ACC112 (cell line): ENCODE measurements around the gene KIF5A.

Source experiments
- H2AFZ ChIP-seq: fragments of 200-600 bp; sonication (generic); one replicate; pipeline ENCODE4 v1.6.0; 2017; ENCODE audit warnings: antibody characterized with exemption, low read length; ENCODE audit not compliant: unreplicated experiment
- H3K27ac ChIP-seq: fragments of 200-600 bp; sonication (generic); 2 replicates; pipeline ENCODE4 v1.5.1; 2014; ENCODE audit warnings: low read depth, mild to moderate bottlenecking, antibody characterized with exemption, low read length, moderate library complexity
- H3K27me3 ChIP-seq: fragments of 200-600 bp; sonication (generic); 2 replicates; pipeline ENCODE4 v1.6.1; 2014; ENCODE audit warnings: mild to moderate bottlenecking, antibody characterized with exemption, low read length, moderate library complexity, mixed read lengths; ENCODE audit not compliant: insufficient read depth
- H3K36me3 ChIP-seq: fragments of 200-600 bp; sonication (generic); 2 replicates; pipeline ENCODE4 v1.6.1; 2016; ENCODE audit warnings: mild to moderate bottlenecking, antibody characterized with exemption, low read length, moderate library complexity, mixed read lengths; ENCODE audit not compliant: insufficient read depth
- H3K4me1 ChIP-seq: fragments of 200-600 bp; sonication (generic); one replicate; pipeline ENCODE4 v1.6.1; 2016; ENCODE audit warnings: low read length, mixed read lengths; ENCODE audit not compliant: insufficient read depth, unreplicated experiment, control insufficient read depth
- H3K4me3 ChIP-seq: fragments of 200-600 bp; sonication (generic); 2 replicates; pipeline ENCODE4 v1.5.1; 2014; ENCODE audit warnings: mild to moderate bottlenecking, low read depth, low read length
- H3K79me2 ChIP-seq: fragments of 200-600 bp; sonication (generic); one replicate; pipeline ENCODE4 v1.6.0; 2016; ENCODE audit warnings: low read length; ENCODE audit not compliant: control insufficient read depth, unreplicated experiment, insufficient read depth

KIF5A gene

DNA sequence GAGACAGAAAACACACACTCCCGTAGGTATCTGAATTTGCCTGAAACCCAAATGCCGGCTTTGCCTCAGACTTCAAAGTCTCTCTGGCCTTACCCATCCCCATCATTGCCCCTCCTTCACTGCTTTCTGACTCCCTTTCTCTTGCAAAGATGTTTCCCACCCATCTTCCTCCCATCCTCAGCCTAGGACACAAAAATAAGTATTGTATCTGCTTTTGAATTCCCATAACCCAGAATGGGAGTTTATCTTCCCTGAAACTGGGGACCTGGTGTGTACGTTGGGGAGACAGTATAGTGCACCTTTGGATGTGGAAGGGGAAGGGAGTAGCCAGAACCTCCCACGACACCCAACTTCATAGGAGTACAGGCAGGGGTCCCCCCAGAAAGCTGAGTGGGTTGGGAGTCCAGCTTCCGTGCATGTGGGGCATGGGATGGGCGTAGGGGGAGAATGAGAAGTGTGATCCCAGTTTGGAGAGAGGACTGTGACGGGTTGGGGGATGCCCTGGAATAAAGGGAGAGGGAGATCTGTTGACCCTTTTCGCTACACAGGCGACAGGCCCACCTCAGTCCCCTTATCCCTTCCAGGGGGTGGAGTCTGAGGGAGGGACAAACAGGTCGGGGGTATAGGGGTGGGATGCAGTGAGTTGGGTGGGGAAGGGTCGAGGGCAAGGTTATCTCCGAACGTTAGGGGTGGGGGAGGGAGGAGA lies 488 bp upstream of the KIF5A start:
- H3K79me2 ChIP-seq, result peaks cover 24% of the 10 kb centered on the region
- peak overlapping the region; percentile 72 for H2AFZ ChIP-seq
- no peak overlapping the region for H3K27ac ChIP-seq
- peaks cover 25% of the 10 kb centered on the region for H3K4me1 ChIP-seq
- peaks cover 8% of the 10 kb centered on the region; the same call in 1 of the 2 replicates for H3K27me3 ChIP-seq
- H3K4me3 ChIP-seq, result peak overlapping the region; percentile 78
- H3K36me3 ChIP-seq, result no peaks in the 10 kb centered on the region

GRCh38 chr12:57550641-57551549 lies 1.1 kb downstream of the KIF5A start:
- Histone ChIP-seq H3K27ac (no peak overlapping the region), H3K36me3 (no peaks in the 10 kb centered on the region), H3K4me1 (peaks cover 16% of the 10 kb centered on the region), H3K27me3 (peaks cover 8% of the 10 kb centered on the region; the same call in 1 of the 2 replicates), H2AFZ (no peak overlapping the region), H3K79me2 (peaks cover 11% of the 10 kb centered on the region), H3K4me3 (peak overlapping the region; percentile 78)

DNA sequence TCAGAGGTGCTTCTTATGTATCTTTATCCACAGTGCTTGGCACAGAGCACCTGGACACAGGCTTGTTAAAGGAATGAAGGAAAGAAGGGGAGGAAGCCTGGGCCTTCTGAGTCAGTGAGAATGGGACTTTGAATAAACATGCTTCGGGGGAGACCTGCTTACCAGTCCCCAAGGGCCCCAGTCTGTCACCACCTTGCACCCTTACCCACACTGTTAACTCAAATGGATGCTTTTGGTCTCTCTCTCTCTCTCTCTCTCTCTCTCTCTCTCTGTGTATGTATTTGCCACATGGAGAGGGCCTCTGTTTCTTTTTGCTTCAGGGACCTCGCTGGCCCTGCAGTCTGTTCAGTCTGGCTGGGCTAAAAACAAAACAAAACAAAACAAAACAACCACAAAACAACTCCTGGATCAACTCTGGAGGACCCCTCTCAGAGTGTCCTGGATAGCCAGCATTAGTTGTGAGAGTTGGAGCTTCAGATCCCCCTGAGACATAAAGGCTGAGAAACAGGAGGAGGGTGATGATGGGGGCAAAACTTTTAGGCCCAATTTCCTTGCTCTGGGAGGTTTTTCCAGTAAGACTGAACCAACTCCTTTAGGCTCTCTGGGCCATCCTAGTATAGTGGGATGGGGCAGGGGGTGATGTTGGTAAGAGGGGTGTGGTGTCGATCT lies 1.9 kb downstream of the KIF5A start:
- Histone ChIP-seq H3K79me2 (peaks cover 2% of the 10 kb centered on the region), H3K36me3 (no peaks in the 10 kb centered on the region), H3K27ac (no peak overlapping the region), H2AFZ (no peak overlapping the region), H3K27me3 (peaks cover 8% of the 10 kb centered on the region; the same call in 1 of the 2 replicates), H3K4me3 (no peak overlapping the region), H3K4me1 (peaks cover 14% of the 10 kb centered on the region)

DNA sequence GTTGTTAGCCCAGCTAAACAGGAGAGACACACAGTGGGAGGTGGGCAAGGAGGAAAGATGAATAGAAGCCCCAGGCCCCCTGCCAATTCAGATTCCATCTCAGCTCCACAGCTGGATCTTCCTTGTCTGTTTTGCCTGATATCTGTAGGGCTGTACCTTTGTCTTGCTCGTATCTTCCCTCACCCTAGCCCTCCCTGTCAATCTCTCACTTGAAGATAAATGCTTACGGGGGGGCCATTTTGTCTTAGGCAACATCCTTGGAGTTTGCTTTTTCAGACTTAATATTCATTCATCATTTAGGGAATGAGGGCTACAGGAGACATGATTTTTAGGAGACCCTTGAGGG lies 2.4 kb downstream of the KIF5A start:
- Histone ChIP-seq H3K36me3 (no peaks in the 10 kb centered on the region), H3K79me2 (no peaks in the 10 kb centered on the region), H3K27ac (no peak overlapping the region), H3K4me1 (peaks cover 14% of the 10 kb centered on the region), H3K4me3 (no peak overlapping the region), H2AFZ (no peak overlapping the region), H3K27me3 (peaks cover 8% of the 10 kb centered on the region; the same call in 1 of the 2 replicates)

GRCh38 chr12:57552835-57553313 lies 3.0 kb downstream of the KIF5A start:
- Histone ChIP-seq H3K27me3 (peaks cover 8% of the 10 kb centered on the region; the same call in 1 of the 2 replicates), H2AFZ (no peak overlapping the region), H3K27ac (no peak overlapping the region), H3K4me3 (no peak overlapping the region), H3K4me1 (peaks cover 14% of the 10 kb centered on the region), H3K36me3 (no peaks in the 10 kb centered on the region), H3K79me2 (no peaks in the 10 kb centered on the region)

- Histone ChIP-seq H3K27ac (no peak overlapping the region), H3K36me3 (no peaks in the 10 kb centered on the region), H3K4me1 (peaks cover 14% of the 10 kb centered on the region), H3K79me2 (no peaks in the 10 kb centered on the region), H3K27me3 (peaks cover 8% of the 10 kb centered on the region; the same call in 1 of the 2 replicates), H3K4me3 (no peak overlapping the region), H2AFZ (no peak overlapping the region)
Measured at GRCh38 chr12:57553343-57554202, 3.7 kb downstream of the KIF5A start.

DNA sequence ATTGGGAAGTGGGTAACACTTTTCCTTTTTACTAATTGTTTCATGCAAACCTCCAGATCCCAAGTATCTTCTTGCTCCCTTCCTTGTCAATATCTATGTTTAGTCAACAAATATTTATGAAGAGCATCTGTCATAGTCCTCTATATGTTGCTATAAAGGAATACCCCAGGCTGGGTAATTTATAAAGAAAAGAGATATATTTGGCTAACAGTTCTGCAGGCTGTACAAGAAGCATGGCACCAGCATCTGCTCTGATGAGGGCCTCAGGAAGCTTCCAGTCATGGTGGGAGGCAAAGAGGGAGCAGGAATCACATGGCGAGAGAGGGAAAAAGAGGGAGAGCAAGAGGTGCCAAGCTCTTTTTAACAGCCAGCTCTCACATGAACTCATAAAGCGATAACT lies 4.6 kb downstream of the KIF5A start:
- no peaks in the 10 kb centered on the region for H3K79me2 ChIP-seq

GRCh38 chr12:57554897-57555296 lies 5.1 kb downstream of the KIF5A start:
- H3K4me3 ChIP-seq, result no peak overlapping the region
- no peaks in the 10 kb centered on the region for H3K79me2 ChIP-seq
- H3K4me1 ChIP-seq, result peaks cover 14% of the 10 kb centered on the region
- no peak overlapping the region for H2AFZ ChIP-seq
- no peaks in the 10 kb centered on the region; the same call in 1 of the 2 replicates for H3K27me3 ChIP-seq
- H3K36me3 ChIP-seq, result no peaks in the 10 kb centered on the region
- H3K27ac ChIP-seq, result no peak overlapping the region

More for the DNA sequence above, 4.6 kb downstream of the KIF5A start:
- Histone ChIP-seq H3K4me1 (peaks cover 14% of the 10 kb centered on the region), H2AFZ (no peak overlapping the region), H3K36me3 (no peaks in the 10 kb centered on the region), H3K27ac (no peak overlapping the region), H3K27me3 (peaks cover under 1% of the 10 kb centered on the region; the same call in 1 of the 2 replicates), H3K4me3 (no peak overlapping the region)

GRCh38 chr12:57558864-57559263 lies 9.0 kb downstream of the KIF5A start:
- Histone ChIP-seq H3K4me1 (no peaks in the 10 kb centered on the region), H3K79me2 (no peaks in the 10 kb centered on the region), H3K27me3 (peaks cover 1% of the 10 kb centered on the region; the same call in 1 of the 2 replicates), H3K36me3 (no peaks in the 10 kb centered on the region), H2AFZ (no peak overlapping the region), H3K27ac (no peak overlapping the region), H3K4me3 (no peak overlapping the region)
